22Rv1 (cell line): ENCODE data around the gene HS1BP3.

ENCODE experiments used
- ZFX ChIP-seq: fragments of 450-650 bp; IDR thresholded peaks from 2 replicates; pipeline ENCODE4 v1.6.1; 2017; ENCODE audit warnings: antibody characterized with exemption, borderline replicate concordance
- TF ChIP-seq, protein P1 (sequence below): fragments of 450-650 bp; IDR thresholded peaks from 2 replicates; pipeline ENCODE4 v1.5.1; 2017; ENCODE audit warnings: mild to moderate bottlenecking

DNA sequence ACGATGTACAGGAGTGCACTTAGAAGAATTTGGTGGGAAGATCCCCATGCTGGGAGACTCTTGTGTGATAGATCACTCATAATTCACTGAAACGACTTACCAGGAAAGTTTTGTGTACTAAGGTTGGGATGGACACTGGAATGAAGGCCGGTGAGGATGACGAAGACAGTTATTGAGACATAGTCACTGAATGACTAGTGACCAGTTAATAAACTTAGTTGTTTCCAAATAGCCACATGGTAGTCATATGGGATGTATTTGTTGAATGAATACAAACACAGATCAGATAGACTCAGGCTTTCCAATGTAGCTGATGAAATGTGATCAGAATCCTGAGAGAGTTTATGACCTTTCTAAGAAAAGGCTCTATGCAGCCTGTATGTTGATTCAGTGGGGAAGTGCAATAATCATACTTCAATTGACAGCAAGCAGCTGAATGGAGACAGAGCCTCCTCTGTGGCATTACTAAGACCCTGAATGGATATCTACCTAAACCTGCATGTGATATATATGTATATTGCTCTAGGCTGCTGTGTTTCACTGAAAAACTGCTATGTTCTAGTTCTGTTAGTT, 36.4 kb upstream of the HS1BP3 start:
- TF ChIP-seq ZFX, result no peak
- TF ChIP-seq, protein P1, sequence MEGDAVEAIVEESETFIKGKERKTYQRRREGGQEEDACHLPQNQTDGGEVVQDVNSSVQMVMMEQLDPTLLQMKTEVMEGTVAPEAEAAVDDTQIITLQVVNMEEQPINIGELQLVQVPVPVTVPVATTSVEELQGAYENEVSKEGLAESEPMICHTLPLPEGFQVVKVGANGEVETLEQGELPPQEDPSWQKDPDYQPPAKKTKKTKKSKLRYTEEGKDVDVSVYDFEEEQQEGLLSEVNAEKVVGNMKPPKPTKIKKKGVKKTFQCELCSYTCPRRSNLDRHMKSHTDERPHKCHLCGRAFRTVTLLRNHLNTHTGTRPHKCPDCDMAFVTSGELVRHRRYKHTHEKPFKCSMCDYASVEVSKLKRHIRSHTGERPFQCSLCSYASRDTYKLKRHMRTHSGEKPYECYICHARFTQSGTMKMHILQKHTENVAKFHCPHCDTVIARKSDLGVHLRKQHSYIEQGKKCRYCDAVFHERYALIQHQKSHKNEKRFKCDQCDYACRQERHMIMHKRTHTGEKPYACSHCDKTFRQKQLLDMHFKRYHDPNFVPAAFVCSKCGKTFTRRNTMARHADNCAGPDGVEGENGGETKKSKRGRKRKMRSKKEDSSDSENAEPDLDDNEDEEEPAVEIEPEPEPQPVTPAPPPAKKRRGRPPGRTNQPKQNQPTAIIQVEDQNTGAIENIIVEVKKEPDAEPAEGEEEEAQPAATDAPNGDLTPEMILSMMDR, result no peak
